ENCODE measurements around the gene ATP5MC2.
A peak's percentile ranks its signal among the peaks of the same experiment; 100 is the strongest.

ATP5MC2 gene

DNA sequence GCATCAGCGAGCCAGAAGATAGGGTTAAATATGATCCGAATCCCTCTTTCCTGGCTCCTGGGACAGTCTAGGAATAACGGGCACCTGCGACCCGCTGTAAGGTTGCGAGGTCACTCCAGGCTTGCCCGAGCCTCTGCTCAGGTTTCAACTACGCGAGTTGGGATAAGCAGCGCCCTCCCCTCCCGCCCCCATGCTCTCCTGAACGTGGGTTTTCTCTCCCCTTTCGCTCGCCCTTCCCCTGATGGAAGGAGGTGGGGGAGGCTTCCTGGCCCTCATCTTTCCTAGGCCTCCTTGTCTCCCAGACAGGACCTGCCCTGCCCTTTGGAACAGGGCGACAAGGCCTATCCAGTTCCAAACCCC lies 753 bp upstream of the ATP5MC2 start:
- no peak for DNase-seq
- Histone ChIP-seq H2AFZ (ENCODE audit: low read length) (peak overlapping the region; percentile 80), H3K9ac (ENCODE audit: low read length) (peak overlapping the region; percentile 58), H3K36me3 (replicated peaks; ENCODE audit: insufficient read depth, low read length) (no peaks in the 10 kb centered on the region), H3F3A (ENCODE audit: insufficient read depth, low read length) (no peaks in the 10 kb centered on the region; the same call in 1 of the 2 replicates), H3K4me1 (ENCODE audit: low read length) (peaks cover 7% of the 10 kb centered on the region; the same call in 1 of the 2 replicates), H3K9me2 (replicated peaks; ENCODE audit: insufficient read depth, low read length) (no peaks in the 10 kb centered on the region), H3K4me2 (ENCODE audit: low read depth, low read length) (peak overlapping the region; percentile 89), H3K4me3 (ENCODE audit: low read length) (peak overlapping the region; percentile 67), H4K20me1 (ENCODE audit: insufficient read depth, low read length) (no peaks in the 10 kb centered on the region), H3K79me2 (ENCODE audit: low read length) (peaks cover 24% of the 10 kb centered on the region), H3K27ac (ENCODE audit: low read length) (peak overlapping the region; percentile 1; the same call in 1 of the 2 replicates), H3K27me3 (replicated peaks; ENCODE audit: insufficient read depth, low read length) (peaks cover 22% of the 10 kb centered on the region), H3K9me3 (replicated peaks; ENCODE audit: insufficient read depth, low read length) (no peaks in the 10 kb centered on the region)
- TF ChIP-seq EZH2 (optimal IDR thresholded peaks at IDR 0.05; ENCODE audit: low read depth, low read length): no peak
- TF ChIP-seq, protein P1, sequence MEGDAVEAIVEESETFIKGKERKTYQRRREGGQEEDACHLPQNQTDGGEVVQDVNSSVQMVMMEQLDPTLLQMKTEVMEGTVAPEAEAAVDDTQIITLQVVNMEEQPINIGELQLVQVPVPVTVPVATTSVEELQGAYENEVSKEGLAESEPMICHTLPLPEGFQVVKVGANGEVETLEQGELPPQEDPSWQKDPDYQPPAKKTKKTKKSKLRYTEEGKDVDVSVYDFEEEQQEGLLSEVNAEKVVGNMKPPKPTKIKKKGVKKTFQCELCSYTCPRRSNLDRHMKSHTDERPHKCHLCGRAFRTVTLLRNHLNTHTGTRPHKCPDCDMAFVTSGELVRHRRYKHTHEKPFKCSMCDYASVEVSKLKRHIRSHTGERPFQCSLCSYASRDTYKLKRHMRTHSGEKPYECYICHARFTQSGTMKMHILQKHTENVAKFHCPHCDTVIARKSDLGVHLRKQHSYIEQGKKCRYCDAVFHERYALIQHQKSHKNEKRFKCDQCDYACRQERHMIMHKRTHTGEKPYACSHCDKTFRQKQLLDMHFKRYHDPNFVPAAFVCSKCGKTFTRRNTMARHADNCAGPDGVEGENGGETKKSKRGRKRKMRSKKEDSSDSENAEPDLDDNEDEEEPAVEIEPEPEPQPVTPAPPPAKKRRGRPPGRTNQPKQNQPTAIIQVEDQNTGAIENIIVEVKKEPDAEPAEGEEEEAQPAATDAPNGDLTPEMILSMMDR (IDR thresholded peaks at IDR 0.05; ENCODE audit: low read length): no peak
- TF ChIP-seq EZH2phosphoT487 (IDR thresholded peaks at IDR 0.05; ENCODE audit: low read length): no peak

DNA sequence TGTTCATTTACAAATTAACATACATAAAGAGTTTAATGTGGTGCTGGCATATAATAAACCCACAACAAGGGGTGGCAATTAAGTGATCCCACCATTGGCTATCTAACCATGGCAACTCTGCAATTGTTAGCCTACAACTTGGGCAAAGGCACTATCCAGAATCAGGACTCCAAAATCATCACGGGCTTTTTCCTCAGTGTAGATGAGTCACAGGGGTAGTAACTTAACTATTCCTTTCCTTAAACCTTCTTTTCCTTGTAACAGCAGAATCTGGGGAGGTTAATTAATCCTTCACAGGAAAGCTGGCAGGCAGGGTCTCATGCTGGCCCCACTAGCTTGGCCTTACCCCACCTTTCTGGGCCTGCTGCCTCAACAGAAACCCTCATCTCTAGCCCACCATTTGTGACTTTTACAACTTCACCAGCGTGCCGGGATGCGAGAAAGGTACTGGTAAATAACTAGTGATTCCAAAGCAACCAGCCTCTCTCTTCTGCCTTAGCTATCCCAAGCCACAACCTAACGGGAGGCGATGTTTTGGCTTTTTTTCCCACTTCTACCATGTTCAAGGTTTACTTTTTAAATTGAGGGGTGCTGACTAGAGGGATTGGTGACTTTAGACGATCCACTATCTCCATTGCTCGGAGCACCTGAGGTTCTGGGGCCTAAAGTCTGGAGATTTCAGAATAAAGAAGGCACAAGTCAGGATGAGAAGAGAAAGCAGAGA lies 744 bp downstream of the ATP5MC2 start:
- Histone ChIP-seq H3K27me3 (replicated peaks; ENCODE audit: insufficient read depth, low read length) (peaks cover 22% of the 10 kb centered on the region), H2AFZ (ENCODE audit: low read length) (peak overlapping the region; percentile 60), H3K9me2 (replicated peaks; ENCODE audit: insufficient read depth, low read length) (no peaks in the 10 kb centered on the region), H4K20me1 (ENCODE audit: insufficient read depth, low read length) (no peaks in the 10 kb centered on the region), H3K4me1 (ENCODE audit: low read length) (peaks cover 7% of the 10 kb centered on the region; the same call in 1 of the 2 replicates), H3K4me3 (ENCODE audit: low read length) (peak overlapping the region; percentile 82), H3F3A (ENCODE audit: insufficient read depth, low read length) (no peaks in the 10 kb centered on the region; the same call in 1 of the 2 replicates), H3K27ac (ENCODE audit: low read length) (peak overlapping the region; percentile 75; the same call in 1 of the 2 replicates), H3K36me3 (replicated peaks; ENCODE audit: insufficient read depth, low read length) (peaks cover 9% of the 10 kb centered on the region; the same call in 1 of the 2 replicates), H3K9me3 (replicated peaks; ENCODE audit: insufficient read depth, low read length) (no peaks in the 10 kb centered on the region), H3K9ac (ENCODE audit: low read length) (peak overlapping the region; percentile 84), H3K4me2 (ENCODE audit: low read depth, low read length) (peak overlapping the region; percentile 95), H3K79me2 (ENCODE audit: low read length) (peaks cover 32% of the 10 kb centered on the region)
- TF ChIP-seq EZH2 (optimal IDR thresholded peaks at IDR 0.05; ENCODE audit: low read depth, low read length) (no peak), EZH2phosphoT487 (IDR thresholded peaks at IDR 0.05; ENCODE audit: low read length) (no peak)
- TF ChIP-seq, protein P1 (IDR thresholded peaks at IDR 0.05; ENCODE audit: low read length): no peak
- no peak for DNase-seq

DNA sequence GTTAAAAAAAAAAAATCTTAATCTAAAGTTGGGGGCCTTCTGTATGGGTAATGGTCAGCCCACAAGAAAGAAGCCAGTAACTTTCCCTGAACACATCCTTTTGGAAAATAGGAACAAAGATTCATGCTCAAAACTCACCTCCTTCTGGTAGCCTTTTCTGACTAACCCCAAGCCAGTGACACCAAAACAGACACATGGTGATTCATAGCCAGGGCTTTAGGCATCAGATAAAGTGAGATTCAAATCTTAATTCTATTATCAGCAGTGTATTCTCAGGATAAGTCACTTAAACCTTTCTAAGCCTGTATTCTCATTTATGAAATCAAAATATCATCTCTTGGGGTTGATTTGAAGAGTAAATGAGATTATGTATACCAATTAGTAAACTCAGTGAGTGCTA lies 4.9 kb downstream of the ATP5MC2 start:
- no peaks in the 10 kb centered on the region for H3F3A ChIP-seq (ENCODE audit: insufficient read depth, low read length)
- DNase-seq: no peak
- H3K4me2 ChIP-seq (ENCODE audit: low read depth, low read length): no peak overlapping the region

More for the DNA sequence above, 4.9 kb downstream of the ATP5MC2 start:
- H3K27ac ChIP-seq (ENCODE audit: low read length): no peak overlapping the region
- no peak overlapping the region for H2AFZ ChIP-seq (ENCODE audit: low read length)
- no peaks in the 10 kb centered on the region for H3K9me3 ChIP-seq (replicated peaks; ENCODE audit: insufficient read depth, low read length)
- no peak for TF ChIP-seq EZH2 (optimal IDR thresholded peaks at IDR 0.05; ENCODE audit: low read depth, low read length)
- TF ChIP-seq EZH2phosphoT487 (IDR thresholded peaks at IDR 0.05; ENCODE audit: low read length): no peak
- TF ChIP-seq, protein P1 (IDR thresholded peaks at IDR 0.05; ENCODE audit: low read length): no peak
- H3K36me3 ChIP-seq (replicated peaks; ENCODE audit: insufficient read depth, low read length): peaks cover 11% of the 10 kb centered on the region; the same call in 1 of the 2 replicates
- no peaks in the 10 kb centered on the region for H4K20me1 ChIP-seq (ENCODE audit: insufficient read depth, low read length)
- no peaks in the 10 kb centered on the region for H3K27me3 ChIP-seq (replicated peaks; ENCODE audit: insufficient read depth, low read length)
- peaks cover 7% of the 10 kb centered on the region; the same call in 1 of the 2 replicates for H3K4me1 ChIP-seq (ENCODE audit: low read length)
- H3K9ac ChIP-seq (ENCODE audit: low read length): no peak overlapping the region
- no peak overlapping the region for H3K4me3 ChIP-seq (ENCODE audit: low read length)
- peaks cover 32% of the 10 kb centered on the region for H3K79me2 ChIP-seq (ENCODE audit: low read length)
- H3K9me2 ChIP-seq (replicated peaks; ENCODE audit: insufficient read depth, low read length): no peaks in the 10 kb centered on the region

Data from MM.1S (cell line).